Esophagus squamous epithelium (tissue), 4 donors: ENCODE data around the gene IGFBP5.

Experiments used
- CTCF ChIP-seq, 6 experiments: fragments of 450-650 bp in 4 of 6; fragments of 200-600 bp in 2 of 6; sonication (generic) in 2 of 6; IDR thresholded peaks; one replicate each; pipeline ENCODE4 v1.5.1; 2016 to 2019; ENCODE audit warnings: antibody characterized with exemption in 6 of 6, mild to moderate bottlenecking in 4 of 6, moderate library complexity in 4 of 6
- POLR2A ChIP-seq, 4 donors: fragments of 450-650 bp; IDR thresholded peaks; one replicate each; pipeline ENCODE4 v1.6.1; 2017; ENCODE audit warnings: antibody characterized with exemption in 4 of 4, mild to moderate bottlenecking in 4 of 4, moderate library complexity in 3 of 4

- no peak for TF ChIP-seq CTCF (IDR thresholded peaks at IDR 0.05)
- TF ChIP-seq POLR2A (IDR thresholded peaks at IDR 0.05) = no peak
Measured at GRCh38 chr2:216634370-216635148, 60.8 kb downstream of the IGFBP5 start.
